ENCODE data around the gene IL13RA2. TPM values are rescaled to one million over a fixed set of nuclear protein-coding genes. Genes with fewer than 3 reads are reported as not detected.
A peak's percentile ranks its signal among the peaks of the same experiment; 100 is the strongest.

The IL13RA2 gene
- total RNA-seq, 1 donor from 2014 or later, result not detected

DNA sequence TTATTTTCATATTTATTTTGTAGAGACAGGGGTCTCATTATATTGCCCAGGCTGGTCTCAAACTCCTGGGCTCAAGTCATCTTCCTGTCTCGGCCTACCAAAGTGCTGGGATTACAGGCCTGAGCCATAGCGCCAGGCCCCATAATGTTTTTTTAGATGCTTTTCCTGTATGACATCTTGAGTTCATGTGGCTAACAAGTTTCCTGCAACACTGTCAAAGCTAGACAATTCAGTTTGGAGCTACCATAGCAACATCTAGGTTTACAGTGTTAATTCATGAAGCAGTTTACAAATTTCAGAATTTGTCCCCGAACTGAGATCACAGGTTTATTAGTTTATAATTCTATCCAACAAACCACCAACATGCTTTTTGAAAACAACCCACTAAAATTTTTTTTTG lies 6.4 kb upstream of the IL13RA2 start:
- Mint-ChIP-seq H3K4me1 (ENCODE audit: low read depth) (no peaks in the 10 kb centered on the region), H3K4me3 (ENCODE audit: low read depth) (no peak overlapping the region), H3K36me3 (ENCODE audit: insufficient read depth) (no peaks in the 10 kb centered on the region), H3K9me3 (ENCODE audit: low read depth) (no peaks in the 10 kb centered on the region), H3K27ac (no peak overlapping the region), H3K27me3 (no peaks in the 10 kb centered on the region)
- TF ChIP-seq, protein P1, sequence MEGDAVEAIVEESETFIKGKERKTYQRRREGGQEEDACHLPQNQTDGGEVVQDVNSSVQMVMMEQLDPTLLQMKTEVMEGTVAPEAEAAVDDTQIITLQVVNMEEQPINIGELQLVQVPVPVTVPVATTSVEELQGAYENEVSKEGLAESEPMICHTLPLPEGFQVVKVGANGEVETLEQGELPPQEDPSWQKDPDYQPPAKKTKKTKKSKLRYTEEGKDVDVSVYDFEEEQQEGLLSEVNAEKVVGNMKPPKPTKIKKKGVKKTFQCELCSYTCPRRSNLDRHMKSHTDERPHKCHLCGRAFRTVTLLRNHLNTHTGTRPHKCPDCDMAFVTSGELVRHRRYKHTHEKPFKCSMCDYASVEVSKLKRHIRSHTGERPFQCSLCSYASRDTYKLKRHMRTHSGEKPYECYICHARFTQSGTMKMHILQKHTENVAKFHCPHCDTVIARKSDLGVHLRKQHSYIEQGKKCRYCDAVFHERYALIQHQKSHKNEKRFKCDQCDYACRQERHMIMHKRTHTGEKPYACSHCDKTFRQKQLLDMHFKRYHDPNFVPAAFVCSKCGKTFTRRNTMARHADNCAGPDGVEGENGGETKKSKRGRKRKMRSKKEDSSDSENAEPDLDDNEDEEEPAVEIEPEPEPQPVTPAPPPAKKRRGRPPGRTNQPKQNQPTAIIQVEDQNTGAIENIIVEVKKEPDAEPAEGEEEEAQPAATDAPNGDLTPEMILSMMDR (IDR thresholded peaks at IDR 0.05; ENCODE audit: unreplicated experiment), result no peak
- no peak for DNase-seq (ENCODE audit: low spot score, unreplicated experiment)

DNA sequence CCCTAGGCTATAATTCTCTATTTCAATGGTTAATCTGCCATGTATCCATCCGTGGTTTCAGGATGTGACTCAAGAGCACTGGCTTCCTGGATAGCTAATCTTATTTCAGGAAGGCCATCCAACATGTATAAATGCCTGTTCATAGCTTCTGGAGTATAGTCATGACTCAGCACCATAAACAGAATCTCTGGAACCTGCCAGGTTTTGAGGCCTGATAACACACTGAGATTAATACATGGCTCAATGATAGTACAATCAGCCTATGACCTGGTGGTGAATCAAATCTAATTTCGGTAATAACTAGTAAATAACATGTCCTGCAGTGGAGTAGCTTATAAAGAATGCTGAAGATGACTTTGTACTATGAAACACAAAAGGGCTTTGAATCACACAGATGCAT lies 5.7 kb upstream of the IL13RA2 start:
- no peaks in the 10 kb centered on the region for H3K27me3 Mint-ChIP-seq
- no peak for DNase-seq (ENCODE audit: low spot score, unreplicated experiment)
- H3K4me1 Mint-ChIP-seq (ENCODE audit: low read depth), result no peaks in the 10 kb centered on the region
- H3K36me3 Mint-ChIP-seq (ENCODE audit: insufficient read depth), result no peaks in the 10 kb centered on the region
- H3K27ac Mint-ChIP-seq, result no peak overlapping the region
- H3K4me3 Mint-ChIP-seq (ENCODE audit: low read depth), result no peak overlapping the region
- peaks cover 4% of the 10 kb centered on the region for H3K9me3 Mint-ChIP-seq (ENCODE audit: low read depth)
- TF ChIP-seq, protein P1 (IDR thresholded peaks at IDR 0.05; ENCODE audit: unreplicated experiment), result no peak

- TF ChIP-seq, protein P1 (IDR thresholded peaks at IDR 0.05; ENCODE audit: unreplicated experiment), result no peak
- H3K4me1 Mint-ChIP-seq (ENCODE audit: low read depth), result no peaks in the 10 kb centered on the region
- H3K4me3 Mint-ChIP-seq (ENCODE audit: low read depth), result no peak overlapping the region
- DNase-seq (ENCODE audit: low spot score, unreplicated experiment), result no peak
- H3K27ac Mint-ChIP-seq, result no peak overlapping the region
- no peaks in the 10 kb centered on the region for H3K27me3 Mint-ChIP-seq
- no peaks in the 10 kb centered on the region for H3K36me3 Mint-ChIP-seq (ENCODE audit: insufficient read depth)
- peaks cover 5% of the 10 kb centered on the region for H3K9me3 Mint-ChIP-seq (ENCODE audit: low read depth)
Measured at GRCh38 chrX:115021121-115021520, 3.7 kb upstream of the IL13RA2 start.

DNA sequence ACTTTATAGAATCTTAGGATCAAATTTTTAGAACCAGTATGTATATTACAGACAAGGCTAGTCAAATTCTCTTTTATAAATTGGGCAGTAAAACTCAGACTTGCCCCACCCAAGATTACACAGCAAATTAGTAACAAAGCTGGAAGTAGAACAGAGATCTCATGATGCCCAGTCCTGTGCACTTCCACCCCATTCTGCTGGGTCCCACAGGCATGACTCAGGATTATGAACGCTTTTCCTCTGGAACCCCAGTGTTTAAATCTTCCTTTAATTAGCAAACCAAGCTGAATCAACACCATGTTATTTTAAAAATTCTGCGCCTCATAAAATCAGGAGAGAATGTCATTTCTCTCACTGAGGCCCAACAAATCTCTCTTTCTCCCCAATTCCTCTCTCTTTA lies 1.5 kb upstream of the IL13RA2 start:
- Mint-ChIP-seq H3K27me3 (no peaks in the 10 kb centered on the region), H3K4me3 (ENCODE audit: low read depth) (no peak overlapping the region), H3K27ac (no peak overlapping the region), H3K9me3 (ENCODE audit: low read depth) (peaks cover 5% of the 10 kb centered on the region), H3K4me1 (ENCODE audit: low read depth) (no peaks in the 10 kb centered on the region), H3K36me3 (ENCODE audit: insufficient read depth) (no peaks in the 10 kb centered on the region)
- no peak for DNase-seq (ENCODE audit: low spot score, unreplicated experiment)
- TF ChIP-seq, protein P1 (IDR thresholded peaks at IDR 0.05; ENCODE audit: unreplicated experiment), result no peak

GRCh38 chrX:115018040-115018647 lies 728 bp upstream of the IL13RA2 start:
- TF ChIP-seq, protein P1 (IDR thresholded peaks at IDR 0.05; ENCODE audit: unreplicated experiment), result peak; percentile 63
- Mint-ChIP-seq H3K27me3 (no peaks in the 10 kb centered on the region), H3K4me3 (ENCODE audit: low read depth) (no peak overlapping the region), H3K36me3 (ENCODE audit: insufficient read depth) (no peaks in the 10 kb centered on the region), H3K4me1 (ENCODE audit: low read depth) (no peaks in the 10 kb centered on the region), H3K27ac (no peak overlapping the region), H3K9me3 (ENCODE audit: low read depth) (peaks cover 5% of the 10 kb centered on the region)
- no peak for DNase-seq (ENCODE audit: low spot score, unreplicated experiment)

Measured in progenitor cell of endocrine pancreas (in vitro differentiated cells).